ENCODE measurements around the gene RHOT2.

Gene RHOT2

DNA sequence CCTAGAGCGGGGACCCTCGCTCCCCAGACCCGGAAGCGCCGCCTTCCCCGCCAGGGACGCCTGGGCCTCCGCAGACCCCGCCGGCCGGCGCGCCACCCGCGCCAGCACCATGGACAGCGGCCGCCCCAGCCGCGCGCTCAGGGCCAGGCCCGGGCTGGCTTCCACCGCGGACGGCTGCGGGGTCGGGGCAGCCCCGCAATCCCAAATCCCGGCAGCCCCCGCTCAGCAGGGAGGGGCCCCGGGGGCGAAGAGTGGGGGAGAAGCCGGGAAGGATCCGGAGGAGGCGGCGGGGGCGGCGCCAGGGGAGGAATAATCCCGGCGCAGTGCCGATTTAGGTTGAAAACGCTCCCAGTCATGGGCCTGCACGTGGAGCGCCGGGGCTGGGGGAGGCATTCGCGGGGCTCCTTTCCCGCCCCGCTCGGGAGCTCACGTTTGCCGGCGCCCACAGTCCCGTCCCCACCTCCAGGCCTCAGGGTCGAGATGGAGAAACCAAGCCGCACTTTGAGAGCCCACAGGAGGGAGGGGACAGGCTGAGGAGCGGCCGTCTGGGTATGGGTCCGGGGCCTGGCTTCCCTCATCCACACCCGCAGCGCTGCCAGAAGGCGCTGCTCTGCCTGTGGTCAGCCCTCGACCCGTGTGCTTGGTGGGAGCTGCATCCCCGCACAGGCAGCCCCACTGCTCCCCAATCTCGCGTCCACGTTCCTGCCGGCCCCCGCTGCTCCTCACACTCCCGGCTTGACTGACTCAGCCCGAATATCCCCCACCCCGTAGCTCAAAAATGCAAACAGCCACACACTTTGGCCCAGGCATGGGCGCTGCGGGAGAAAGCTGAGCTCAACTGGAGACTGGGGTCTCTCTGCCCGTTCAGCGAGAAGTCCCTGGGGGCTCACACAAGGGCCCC, 33.0 kb downstream of the RHOT2 start:
- Histone ChIP-seq H3K9me3 (ENCODE audit: control insufficient read depth, insufficient read depth, low read length) (no peaks in the 10 kb centered on the region), H3K27me3 (ENCODE audit: control insufficient read depth, insufficient read depth, low read length) (peaks cover 78% of the 10 kb centered on the region), H3K27ac (ENCODE audit: low read depth, low read length) (no peak overlapping the region), H3K36me3 (ENCODE audit: control insufficient read depth, insufficient read depth, low read length) (no peaks in the 10 kb centered on the region), H3K9ac (ENCODE audit: low read depth, low read length) (no peak overlapping the region), H3K4me1 (ENCODE audit: control insufficient read depth, insufficient read depth, low read length) (no peaks in the 10 kb centered on the region), H3K4me3 (ENCODE audit: low read depth, low read length) (peak overlapping the region; percentile 35; the same call in 1 of the 2 replicates)

GRCh38 chr16:702341-702740, 34.4 kb downstream of the RHOT2 start:
- H3K36me3 ChIP-seq (ENCODE audit: control insufficient read depth, insufficient read depth, low read length) = no peaks in the 10 kb centered on the region
- H3K9me3 ChIP-seq (ENCODE audit: control insufficient read depth, insufficient read depth, low read length) = no peaks in the 10 kb centered on the region
- H3K9ac ChIP-seq (ENCODE audit: low read depth, low read length) = no peak overlapping the region
- H3K27ac ChIP-seq (ENCODE audit: low read depth, low read length) = no peak overlapping the region
- no peak overlapping the region for H3K4me3 ChIP-seq (ENCODE audit: low read depth, low read length)
- peaks cover 87% of the 10 kb centered on the region for H3K27me3 ChIP-seq (ENCODE audit: control insufficient read depth, insufficient read depth, low read length)
- H3K4me1 ChIP-seq (ENCODE audit: control insufficient read depth, insufficient read depth, low read length) = no peaks in the 10 kb centered on the region

DNA sequence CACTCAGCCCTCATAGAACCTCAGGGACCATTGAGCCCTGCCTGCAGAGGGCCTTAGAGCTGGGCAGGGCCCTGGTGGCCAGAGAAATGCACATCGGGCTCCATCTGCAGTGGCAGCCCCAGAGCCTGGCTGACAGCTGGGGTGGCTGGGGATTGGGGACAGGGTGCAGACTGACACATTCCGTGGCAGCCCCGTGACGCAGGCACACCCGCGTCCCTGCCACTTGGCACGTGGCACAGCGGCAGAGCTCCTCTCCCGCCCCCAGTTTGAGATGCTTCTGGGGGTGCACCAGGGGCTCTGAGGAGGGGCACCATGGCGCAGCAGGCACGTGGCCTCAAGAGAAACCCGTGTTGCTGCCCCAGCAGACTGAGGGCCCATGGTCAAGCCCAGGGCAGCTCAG, 35.5 kb downstream of the RHOT2 start:
- Histone ChIP-seq H3K4me1 (ENCODE audit: control insufficient read depth, insufficient read depth, low read length) (no peaks in the 10 kb centered on the region), H3K36me3 (ENCODE audit: control insufficient read depth, insufficient read depth, low read length) (no peaks in the 10 kb centered on the region), H3K9me3 (ENCODE audit: control insufficient read depth, insufficient read depth, low read length) (no peaks in the 10 kb centered on the region), H3K4me3 (ENCODE audit: low read depth, low read length) (no peak overlapping the region), H3K27me3 (ENCODE audit: control insufficient read depth, insufficient read depth, low read length) (peaks cover 94% of the 10 kb centered on the region), H3K27ac (ENCODE audit: low read depth, low read length) (no peak overlapping the region), H3K9ac (ENCODE audit: low read depth, low read length) (no peak overlapping the region)

DNA sequence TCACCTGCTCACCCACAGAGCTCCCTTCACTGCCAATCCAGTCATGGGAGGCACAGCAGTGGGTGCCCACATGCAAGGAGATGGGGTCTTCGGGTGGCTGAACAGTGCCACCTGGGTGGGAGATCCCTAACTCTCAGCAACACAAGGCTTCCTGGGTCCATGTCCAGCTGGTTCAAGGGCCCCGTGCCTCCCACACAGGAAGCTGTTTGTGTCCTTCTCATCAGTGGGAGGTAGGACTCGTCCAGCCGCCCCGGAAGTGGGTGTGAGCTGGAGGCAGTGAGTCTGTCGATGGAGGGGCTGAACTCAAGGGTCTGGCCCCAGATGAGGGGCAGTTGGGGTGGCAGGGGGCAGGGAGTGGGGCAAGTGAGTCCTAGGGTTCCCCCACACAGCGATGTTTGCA, 36.1 kb downstream of the RHOT2 start:
- Histone ChIP-seq H3K27ac (ENCODE audit: low read depth, low read length) (no peak overlapping the region), H3K9ac (ENCODE audit: low read depth, low read length) (no peak overlapping the region), H3K27me3 (ENCODE audit: control insufficient read depth, insufficient read depth, low read length) (peaks cover 96% of the 10 kb centered on the region), H3K9me3 (ENCODE audit: control insufficient read depth, insufficient read depth, low read length) (no peaks in the 10 kb centered on the region), H3K4me3 (ENCODE audit: low read depth, low read length) (no peak overlapping the region), H3K36me3 (ENCODE audit: control insufficient read depth, insufficient read depth, low read length) (no peaks in the 10 kb centered on the region), H3K4me1 (ENCODE audit: control insufficient read depth, insufficient read depth, low read length) (no peaks in the 10 kb centered on the region)

- Histone ChIP-seq H3K9me3 (ENCODE audit: control insufficient read depth, insufficient read depth, low read length) (no peaks in the 10 kb centered on the region), H3K27me3 (ENCODE audit: control insufficient read depth, insufficient read depth, low read length) (peaks cover 95% of the 10 kb centered on the region), H3K36me3 (ENCODE audit: control insufficient read depth, insufficient read depth, low read length) (no peaks in the 10 kb centered on the region), H3K27ac (ENCODE audit: low read depth, low read length) (no peak overlapping the region), H3K4me1 (ENCODE audit: control insufficient read depth, insufficient read depth, low read length) (no peaks in the 10 kb centered on the region; the same call in 1 of the 2 replicates), H3K9ac (ENCODE audit: low read depth, low read length) (no peak overlapping the region), H3K4me3 (ENCODE audit: low read depth, low read length) (peak overlapping the region; percentile 35; the same call in 1 of the 2 replicates)
Measured at GRCh38 chr16:704552-705380, 36.8 kb downstream of the RHOT2 start.

DNA sequence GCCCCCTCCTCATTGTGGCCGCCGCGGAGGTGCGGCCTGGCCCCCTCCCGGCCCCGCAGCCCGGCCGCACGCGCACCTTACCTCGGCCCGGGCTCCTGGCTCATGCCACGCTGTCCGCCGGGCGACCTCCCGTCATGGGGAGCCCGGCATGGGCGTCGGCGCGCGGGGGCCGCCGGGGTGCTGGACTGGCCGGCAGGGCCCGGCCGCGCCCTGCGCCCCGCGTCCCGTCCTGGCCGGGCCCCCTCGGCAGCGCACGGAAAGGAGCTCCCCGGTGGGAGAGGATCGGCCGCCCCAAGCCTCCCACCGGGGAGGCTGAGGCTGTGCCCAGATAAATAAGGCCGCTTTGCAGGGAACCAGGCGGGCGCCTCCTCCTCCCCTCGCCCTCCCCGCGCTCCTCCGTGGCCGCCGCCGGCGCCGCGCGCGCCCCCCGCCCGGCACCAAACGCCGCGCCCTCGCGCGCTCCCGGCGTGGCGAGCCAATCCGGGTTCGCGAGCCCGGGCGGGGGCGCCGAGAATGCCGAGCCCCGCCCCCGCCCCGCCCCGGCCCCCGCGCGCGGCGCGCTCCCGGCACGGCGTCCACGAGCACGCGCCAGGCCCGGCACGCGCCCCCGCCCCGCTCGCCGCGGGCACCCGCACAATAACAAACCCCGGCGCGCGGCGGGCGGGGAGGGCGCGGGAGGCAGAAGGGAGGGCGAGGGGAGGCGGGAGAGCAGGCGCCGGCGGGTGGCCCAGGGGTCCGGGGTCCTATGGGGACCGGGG, 37.7 kb downstream of the RHOT2 start, which contains the start of gene FBXL16:
TSS of gene FBXL16 (minus strand) at position 371 of the 758 bp plus-strand sequence. CDS start 8,396 bp downstream, outside the sequence.
- peaks cover 87% of the 10 kb centered on the region for H3K27me3 ChIP-seq (ENCODE audit: control insufficient read depth, insufficient read depth, low read length)
- peaks cover 2% of the 10 kb centered on the region; the same call in 1 of the 2 replicates for H3K4me1 ChIP-seq (ENCODE audit: control insufficient read depth, insufficient read depth, low read length)
- H3K9ac ChIP-seq (ENCODE audit: low read depth, low read length) = no peak within 1 kb of the TSS
- H3K36me3 ChIP-seq (ENCODE audit: control insufficient read depth, insufficient read depth, low read length) = no peaks in the 10 kb centered on the region
- no peak within 1 kb of the TSS for H3K27ac ChIP-seq (ENCODE audit: low read depth, low read length)
- peak within 1 kb of the TSS; percentile 57 for H3K4me3 ChIP-seq (ENCODE audit: low read depth, low read length)
- no peaks in the 10 kb centered on the region for H3K9me3 ChIP-seq (ENCODE audit: control insufficient read depth, insufficient read depth, low read length)

DNA sequence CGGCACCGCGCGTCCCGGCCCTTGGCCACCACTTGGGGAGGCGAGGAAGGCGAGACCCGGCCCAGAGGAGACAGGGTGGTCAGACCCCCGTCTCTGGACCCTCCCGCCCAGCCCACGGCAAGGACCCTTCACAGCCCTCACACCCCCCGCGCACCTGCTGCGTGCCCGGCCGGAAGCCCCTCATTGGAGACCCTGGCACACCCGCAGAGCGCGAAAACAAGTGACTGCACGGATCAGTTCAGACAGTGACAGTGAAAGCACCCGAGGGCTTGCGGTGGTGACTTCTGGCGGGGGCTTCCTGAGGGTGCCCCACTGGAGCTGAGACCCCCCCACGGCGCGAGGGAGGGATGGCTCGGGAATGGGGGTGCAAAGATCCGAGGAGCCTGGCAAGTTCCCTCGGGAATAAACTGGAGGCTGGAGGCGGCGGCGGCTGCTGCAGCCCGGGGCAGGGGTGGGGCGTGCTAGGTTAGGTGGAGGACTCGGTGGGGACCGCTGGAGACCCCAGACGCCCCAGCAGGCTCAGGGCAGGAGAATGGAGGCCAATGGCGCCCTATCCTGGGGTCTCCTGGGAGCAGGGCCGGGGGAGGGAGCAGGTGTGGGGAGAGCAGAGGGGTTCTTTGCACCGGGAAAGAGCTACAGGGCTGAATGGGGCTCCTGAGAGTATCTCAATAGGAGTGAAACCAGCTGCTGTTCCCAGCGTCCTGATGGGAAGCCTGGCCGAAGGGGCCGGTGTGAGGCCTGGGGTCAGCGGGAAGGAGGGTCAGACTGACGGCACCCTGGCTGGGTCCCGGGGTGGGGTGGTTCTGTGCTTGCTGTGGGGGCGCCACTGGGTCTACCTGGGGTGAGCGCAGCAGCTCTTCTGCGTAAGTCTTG, 38.5 kb downstream of the RHOT2 start:
- no peaks in the 10 kb centered on the region for H3K9me3 ChIP-seq (ENCODE audit: control insufficient read depth, insufficient read depth, low read length)
- no peaks in the 10 kb centered on the region for H3K36me3 ChIP-seq (ENCODE audit: control insufficient read depth, insufficient read depth, low read length)
- H3K9ac ChIP-seq (ENCODE audit: low read depth, low read length) = no peak overlapping the region
- peak overlapping the region; percentile 49 for H3K4me3 ChIP-seq (ENCODE audit: low read depth, low read length)
- peaks cover 2% of the 10 kb centered on the region; the same call in 1 of the 2 replicates for H3K4me1 ChIP-seq (ENCODE audit: control insufficient read depth, insufficient read depth, low read length)
- no peak overlapping the region for H3K27ac ChIP-seq (ENCODE audit: low read depth, low read length)
- peaks cover 79% of the 10 kb centered on the region for H3K27me3 ChIP-seq (ENCODE audit: control insufficient read depth, insufficient read depth, low read length)

GRCh38 chr16:707062-707538, 39.2 kb downstream of the RHOT2 start:
- H3K4me3 ChIP-seq (ENCODE audit: low read depth, low read length) = peak overlapping the region; percentile 49; the same call in 1 of the 2 replicates
- H3K27me3 ChIP-seq (ENCODE audit: control insufficient read depth, insufficient read depth, low read length) = peaks cover 72% of the 10 kb centered on the region
- no peak overlapping the region for H3K27ac ChIP-seq (ENCODE audit: low read depth, low read length)
- peaks cover 2% of the 10 kb centered on the region; the same call in 1 of the 2 replicates for H3K4me1 ChIP-seq (ENCODE audit: control insufficient read depth, insufficient read depth, low read length)
- no peaks in the 10 kb centered on the region for H3K9me3 ChIP-seq (ENCODE audit: control insufficient read depth, insufficient read depth, low read length)
- H3K36me3 ChIP-seq (ENCODE audit: control insufficient read depth, insufficient read depth, low read length) = no peaks in the 10 kb centered on the region
- no peak overlapping the region for H3K9ac ChIP-seq (ENCODE audit: low read depth, low read length)

DNA sequence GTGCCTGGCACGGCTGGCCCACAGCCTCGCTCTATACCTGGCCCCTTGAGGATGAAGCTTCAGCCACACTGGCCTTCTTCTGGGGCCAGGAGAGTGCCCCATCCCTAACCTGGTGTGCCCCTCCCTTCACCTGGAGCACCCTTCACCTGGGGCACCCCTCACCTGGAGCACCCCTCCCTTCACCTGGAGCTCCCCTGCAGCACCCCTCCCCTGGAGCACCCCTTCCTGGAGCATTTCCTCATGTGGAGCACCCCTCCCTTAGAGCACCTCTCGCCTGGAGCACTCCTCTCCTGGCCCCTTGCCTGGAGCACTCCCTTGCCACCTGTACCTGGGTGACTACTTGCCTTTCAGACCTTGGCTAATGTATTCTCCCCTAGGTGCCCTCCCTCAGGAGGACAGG, 40.1 kb downstream of the RHOT2 start:
- Histone ChIP-seq H3K27me3 (ENCODE audit: control insufficient read depth, insufficient read depth, low read length) (peaks cover 63% of the 10 kb centered on the region), H3K4me1 (ENCODE audit: control insufficient read depth, insufficient read depth, low read length) (peaks cover 2% of the 10 kb centered on the region; the same call in 1 of the 2 replicates), H3K36me3 (ENCODE audit: control insufficient read depth, insufficient read depth, low read length) (no peaks in the 10 kb centered on the region), H3K4me3 (ENCODE audit: low read depth, low read length) (no peak overlapping the region), H3K9me3 (ENCODE audit: control insufficient read depth, insufficient read depth, low read length) (no peaks in the 10 kb centered on the region), H3K9ac (ENCODE audit: low read depth, low read length) (no peak overlapping the region), H3K27ac (ENCODE audit: low read depth, low read length) (no peak overlapping the region)

Data from HUES48 (cell line).